H9 (cell line): ENCODE data around the gene TMIE. TPM values are rescaled to one million over a fixed set of nuclear protein-coding genes. Genes with fewer than 3 reads are reported as not detected.
A peak's percentile ranks its signal among the peaks of the same experiment; 100 is the strongest.

Experiments
- DNase-seq: peaks from one replicate; pipeline ENCODE4 v3.0.0-alpha.2; 2017
- H2AFZ ChIP-seq: one replicate; pipeline ENCODE4 v1.6.1; 2013; ENCODE audit warnings: mild to moderate bottlenecking, low read length, control low read depth, moderate library complexity
- H2AK5ac ChIP-seq: 2 replicates; pipeline ENCODE4 v1.6.1; 2013; ENCODE audit warnings: low read length, control low read depth, mixed read lengths; ENCODE audit not compliant: insufficient read length
- H2BK120ac ChIP-seq: one replicate; pipeline ENCODE4 v1.6.1; 2013; ENCODE audit warnings: low read depth, mild to moderate bottlenecking, low read length, control low read depth, inconsistent platforms; ENCODE audit not compliant: poor library complexity, severe bottlenecking
- H2BK12ac ChIP-seq: 2 replicates; pipeline ENCODE4 v1.6.1; 2013; ENCODE audit warnings: low read length, control low read depth, mixed read lengths, low read depth; ENCODE audit not compliant: insufficient read length
- H2BK15ac ChIP-seq: 2 replicates; pipeline ENCODE4 v1.6.1; 2013; ENCODE audit warnings: low read depth, low read length, control low read depth
- H2BK20ac ChIP-seq: one replicate; pipeline ENCODE4 v1.6.1; 2013; ENCODE audit warnings: low read depth, mild to moderate bottlenecking, low read length, control low read depth, inconsistent platforms; ENCODE audit not compliant: poor library complexity, severe bottlenecking
- H2BK5ac ChIP-seq: 2 replicates; pipeline ENCODE4 v1.6.1; 2013; ENCODE audit warnings: low read length, control low read depth, mixed read lengths; ENCODE audit not compliant: insufficient read length
- H3K14ac ChIP-seq: 2 replicates; pipeline ENCODE4 v1.6.1; 2013; ENCODE audit warnings: low read length, control low read depth; ENCODE audit not compliant: insufficient read depth
- H3K18ac ChIP-seq: 2 replicates; pipeline ENCODE4 v1.6.1; 2013; ENCODE audit warnings: low read depth, mild to moderate bottlenecking, mixed read lengths, low read length, control low read depth; ENCODE audit not compliant: insufficient read length
- H3K23ac ChIP-seq: 2 replicates; pipeline ENCODE4 v1.6.1; 2013; ENCODE audit warnings: low read length, control low read depth, mixed read lengths, low read depth; ENCODE audit not compliant: insufficient read length
- H3K23me2 ChIP-seq: 2 replicates; pipeline ENCODE4 v1.6.1; 2013; ENCODE audit warnings: low read depth, mild to moderate bottlenecking, mixed read lengths, low read length, control low read depth; ENCODE audit not compliant: insufficient read length, poor library complexity, severe bottlenecking
- H3K27ac ChIP-seq: 2 replicates; pipeline ENCODE4 v1.5.1; 2013; ENCODE audit warnings: low read length, control low read depth, mixed read lengths, low read depth; ENCODE audit not compliant: insufficient read length
- H3K27me3 ChIP-seq: 2 replicates; pipeline ENCODE4 v1.6.1; 2013; ENCODE audit warnings: low read length, control low read depth, inconsistent platforms; ENCODE audit not compliant: insufficient read depth
- H3K4ac ChIP-seq: 2 replicates; pipeline ENCODE4 v1.6.1; 2013; ENCODE audit warnings: low read depth, mild to moderate bottlenecking, control low read depth, inconsistent platforms, low read length, moderate library complexity
- H3K4me1 ChIP-seq: 2 replicates; pipeline ENCODE4 v1.6.1; 2013; ENCODE audit warnings: low read length, control low read depth, inconsistent platforms; ENCODE audit not compliant: insufficient read depth
- H3K4me2 ChIP-seq: 2 replicates; pipeline ENCODE4 v1.6.1; 2013; ENCODE audit warnings: low read length, control low read depth, mixed read lengths; ENCODE audit not compliant: insufficient read length, insufficient read depth
- H3K56ac ChIP-seq: 2 replicates; pipeline ENCODE4 v1.6.1; 2013; ENCODE audit warnings: low read depth, mild to moderate bottlenecking, mixed read lengths, low read length, control low read depth; ENCODE audit not compliant: insufficient read length
- H3K79me1 ChIP-seq: 2 replicates; pipeline ENCODE4 v1.6.1; 2013; ENCODE audit warnings: low read depth, mild to moderate bottlenecking, moderate library complexity, low read length, control low read depth, inconsistent platforms; ENCODE audit not compliant: insufficient read depth, poor library complexity, severe bottlenecking
- H3K79me2 ChIP-seq: 2 replicates; pipeline ENCODE4 v1.6.1; 2013; ENCODE audit warnings: low read length, control low read depth, inconsistent platforms; ENCODE audit not compliant: insufficient read depth
- H3K9ac ChIP-seq: 2 replicates; pipeline ENCODE4 v1.6.1; 2013; ENCODE audit warnings: low read length, control low read depth, mixed read lengths; ENCODE audit not compliant: insufficient read length; ENCODE audit errors: extremely low read depth
- H3K9me3 ChIP-seq: one replicate; pipeline ENCODE4 v1.6.1; 2013; ENCODE audit warnings: low read depth, low read length, inconsistent platforms; ENCODE audit not compliant: control insufficient read depth
- H3T11ph ChIP-seq: one replicate; pipeline ENCODE4 v1.6.1; 2013; ENCODE audit warnings: mild to moderate bottlenecking, low read length, control low read depth, inconsistent platforms
- H4K20me1 ChIP-seq: one replicate; pipeline ENCODE4 v1.6.1; 2013; ENCODE audit not compliant: control insufficient read depth, insufficient read length, insufficient read depth
- H4K5ac ChIP-seq: 2 replicates; pipeline ENCODE4 v1.6.1; 2013; ENCODE audit warnings: low read depth, mild to moderate bottlenecking, mixed read lengths, low read length, control low read depth; ENCODE audit not compliant: insufficient read length
- H4K8ac ChIP-seq: replicated peaks from 2 replicates; pipeline ENCODE4 v1.6.1; 2013; ENCODE audit warnings: low read length, control low read depth, mixed read lengths, low read depth; ENCODE audit not compliant: insufficient read length
- H4K91ac ChIP-seq: 2 replicates; pipeline ENCODE4 v1.6.1; 2013; ENCODE audit warnings: low read depth, mild to moderate bottlenecking, moderate library complexity, mixed read lengths, low read length, control low read depth; ENCODE audit not compliant: insufficient read length
- H3K27ac Mint-ChIP-seq, 3 experiments: 2 replicates in 2 of 3; 3 replicates in 1 of 3; pipeline ENCODE4 v1.8.0; 2020 to 2021; ENCODE audit warnings: mixed read lengths in 3 of 3, mild to moderate bottlenecking in 1 of 3, moderate library complexity in 1 of 3
- H3K27me3 Mint-ChIP-seq: 2 replicates; pipeline ENCODE4 v1.8.0; 2021; ENCODE audit warnings: low read depth, mild to moderate bottlenecking, moderate library complexity, mixed read lengths
- H3K36me3 Mint-ChIP-seq, 3 experiments: 2 replicates in 2 of 3; 3 replicates in 1 of 3; pipeline ENCODE4 v1.8.0; 2020 to 2021; ENCODE audit warnings: low read depth in 3 of 3, mixed read lengths in 3 of 3; ENCODE audit not compliant: insufficient read depth in 1 of 3
- H3K4me1 Mint-ChIP-seq, 2 experiments: 2 replicates each; pipeline ENCODE4 v1.8.0; 2020; ENCODE audit warnings: mixed read lengths in 2 of 2
- H3K4me3 Mint-ChIP-seq, 2 experiments: 2 replicates in 1 of 2; 3 replicates in 1 of 2; pipeline ENCODE4 v1.8.0; 2020 to 2021; ENCODE audit warnings: mild to moderate bottlenecking in 2 of 2, mixed read lengths in 2 of 2, moderate library complexity in 1 of 2
- H3K9me3 Mint-ChIP-seq, 2 experiments: 2 replicates in 1 of 2; 3 replicates in 1 of 2; pipeline ENCODE4 v1.8.0; 2020; ENCODE audit warnings: mild to moderate bottlenecking in 2 of 2, mixed read lengths in 2 of 2, moderate library complexity in 1 of 2
- WGBS: extraction: QIAGEN DNeasy Blood & Tissue Kit; methylation state at CpG from one replicate; pipeline ENCODE4 v1.1.7; 2013; ENCODE audit warnings: missing lambda C conversion rate, low lambda C conversion rate, mixed read lengths; ENCODE audit not compliant: insufficient read length; ENCODE audit errors: extremely low coverage; 5-methylcytosine and 5-hydroxymethylcytosine counted together
- total RNA-seq: library from RNA; stranded (reverse); gene quantifications from 2 replicates; pipeline ENCODE4 v1.2.1, GENCODE V29; 2021
- TF ChIP-seq, protein P1 (sequence below): fragments of 200-600 bp; sonication (generic); conservative IDR thresholded peaks from 3 replicates; pipeline ENCODE4 v1.8.0; 2021; ENCODE audit warnings: antibody characterized with exemption, mild to moderate bottlenecking

Gene TMIE
- total RNA-seq, 1 experiment from 2014 or later: 0.63 TPM

- Histone ChIP-seq H2BK15ac (no peak overlapping the region), H3K23ac (no peak overlapping the region), H3K4me2 (no peak overlapping the region), H3K14ac (no peak overlapping the region), H3K4me1 (peaks cover 18% of the 10 kb centered on the region; the same call in 1 of the 2 replicates), H3K9ac (no peak overlapping the region), H3T11ph (no peak overlapping the region), H2BK120ac (no peak overlapping the region), H3K27ac (no peak overlapping the region), H3K23me2 (no peaks in the 10 kb centered on the region), H2AFZ (no peak overlapping the region), H4K91ac (no peak overlapping the region), H3K9me3 (no peaks in the 10 kb centered on the region), H3K79me2 (no peaks in the 10 kb centered on the region), H4K20me1 (no peaks in the 10 kb centered on the region), H3K27me3 (no peaks in the 10 kb centered on the region), H3K56ac (no peak overlapping the region), H3K4ac (no peak overlapping the region), H2AK5ac (no peak overlapping the region), H4K5ac (no peak overlapping the region), H2BK5ac (no peak overlapping the region), H2BK20ac (no peak overlapping the region), H3K18ac (no peak overlapping the region), H2BK12ac (no peak overlapping the region), H3K79me1 (no peaks in the 10 kb centered on the region), H4K8ac (no peak overlapping the region)
- H3K27me3 Mint-ChIP-seq: peaks cover 6% of the 10 kb centered on the region
- no peak overlapping the region for H3K4me3 Mint-ChIP-seq
- TF ChIP-seq, protein P1, sequence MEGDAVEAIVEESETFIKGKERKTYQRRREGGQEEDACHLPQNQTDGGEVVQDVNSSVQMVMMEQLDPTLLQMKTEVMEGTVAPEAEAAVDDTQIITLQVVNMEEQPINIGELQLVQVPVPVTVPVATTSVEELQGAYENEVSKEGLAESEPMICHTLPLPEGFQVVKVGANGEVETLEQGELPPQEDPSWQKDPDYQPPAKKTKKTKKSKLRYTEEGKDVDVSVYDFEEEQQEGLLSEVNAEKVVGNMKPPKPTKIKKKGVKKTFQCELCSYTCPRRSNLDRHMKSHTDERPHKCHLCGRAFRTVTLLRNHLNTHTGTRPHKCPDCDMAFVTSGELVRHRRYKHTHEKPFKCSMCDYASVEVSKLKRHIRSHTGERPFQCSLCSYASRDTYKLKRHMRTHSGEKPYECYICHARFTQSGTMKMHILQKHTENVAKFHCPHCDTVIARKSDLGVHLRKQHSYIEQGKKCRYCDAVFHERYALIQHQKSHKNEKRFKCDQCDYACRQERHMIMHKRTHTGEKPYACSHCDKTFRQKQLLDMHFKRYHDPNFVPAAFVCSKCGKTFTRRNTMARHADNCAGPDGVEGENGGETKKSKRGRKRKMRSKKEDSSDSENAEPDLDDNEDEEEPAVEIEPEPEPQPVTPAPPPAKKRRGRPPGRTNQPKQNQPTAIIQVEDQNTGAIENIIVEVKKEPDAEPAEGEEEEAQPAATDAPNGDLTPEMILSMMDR: no peak
- peaks cover 74 to 78% of the 10 kb centered on the region in 2 experiments for H3K4me1 Mint-ChIP-seq
- H3K27ac Mint-ChIP-seq: peak overlapping the region in 1 of 3 experiments; percentile 58; a peak in 2 of 7 replicates
- DNase-seq: peak; percentile 26
- H3K36me3 Mint-ChIP-seq: no peaks in the 10 kb centered on the region
- WGBS: no CpG with 5 or more reads among the region's 6 CpGs
- H3K9me3 Mint-ChIP-seq: no peaks in the 10 kb centered on the region; a peak in 1 of 5 replicates
These were observed 41.2 kb upstream of the TMIE start for GRCh38 chr3:46660003-46660402.
